Lower leg skin (tissue), 4 donors: ENCODE data around the gene GTSE1. TPM values are rescaled to one million over a fixed set of nuclear protein-coding genes. Genes with fewer than 3 reads are reported as not detected.

Experiments
- DNase-seq, 2 donors: peaks; one replicate each; pipeline ENCODE4 v3.0.0-alpha.2; 2019; ENCODE audit warnings: low spot score in 2 of 2
- H3K4me3 ChIP-seq: fragments of 200-600 bp; sonication (generic); 2 replicates; pipeline ENCODE4 v1.5.1; 2017; ENCODE audit warnings: mild to moderate bottlenecking, low read depth; ENCODE audit not compliant: poor library complexity, severe bottlenecking
- POLR2A ChIP-seq, 2 donors: fragments of 450-650 bp; IDR thresholded peaks; one replicate each; pipeline ENCODE4 v1.6.1; 2016 to 2017; ENCODE audit warnings: antibody characterized with exemption in 2 of 2, mild to moderate bottlenecking in 1 of 2, moderate library complexity in 1 of 2
- WGBS, 2 donors: methylation state at CpG; one replicate each; pipeline ENCODE4 v1.1.5; 2018; 5-methylcytosine and 5-hydroxymethylcytosine counted together
- intact Hi-C: fragments of 100-400 bp; cut with DNase I; formaldehyde crosslinking; loops from one replicate; pipeline ENCODE4 v1.15.0; 2023; ENCODE audit warnings: low total_unique reads
- total RNA-seq, 4 donors: library from RNA; depleted of rRNA; stranded (reverse); fragments of >200 nt; gene quantifications; one replicate each; pipeline ENCODE4 v1.1.0, GENCODE V29; 2016
- TF ChIP-seq, protein P1 (sequence below), 3 donors: fragments of 450-650 bp; IDR thresholded peaks; one replicate each; pipeline ENCODE4 v1.5.1; 2016; ENCODE audit warnings: antibody characterized with exemption in 3 of 3, mild to moderate bottlenecking in 3 of 3, moderate library complexity in 2 of 3

Gene GTSE1
- total RNA-seq, 4 donors from 2014 or later: 0.44 to 1.5 (median 0.91) TPM

DNA sequence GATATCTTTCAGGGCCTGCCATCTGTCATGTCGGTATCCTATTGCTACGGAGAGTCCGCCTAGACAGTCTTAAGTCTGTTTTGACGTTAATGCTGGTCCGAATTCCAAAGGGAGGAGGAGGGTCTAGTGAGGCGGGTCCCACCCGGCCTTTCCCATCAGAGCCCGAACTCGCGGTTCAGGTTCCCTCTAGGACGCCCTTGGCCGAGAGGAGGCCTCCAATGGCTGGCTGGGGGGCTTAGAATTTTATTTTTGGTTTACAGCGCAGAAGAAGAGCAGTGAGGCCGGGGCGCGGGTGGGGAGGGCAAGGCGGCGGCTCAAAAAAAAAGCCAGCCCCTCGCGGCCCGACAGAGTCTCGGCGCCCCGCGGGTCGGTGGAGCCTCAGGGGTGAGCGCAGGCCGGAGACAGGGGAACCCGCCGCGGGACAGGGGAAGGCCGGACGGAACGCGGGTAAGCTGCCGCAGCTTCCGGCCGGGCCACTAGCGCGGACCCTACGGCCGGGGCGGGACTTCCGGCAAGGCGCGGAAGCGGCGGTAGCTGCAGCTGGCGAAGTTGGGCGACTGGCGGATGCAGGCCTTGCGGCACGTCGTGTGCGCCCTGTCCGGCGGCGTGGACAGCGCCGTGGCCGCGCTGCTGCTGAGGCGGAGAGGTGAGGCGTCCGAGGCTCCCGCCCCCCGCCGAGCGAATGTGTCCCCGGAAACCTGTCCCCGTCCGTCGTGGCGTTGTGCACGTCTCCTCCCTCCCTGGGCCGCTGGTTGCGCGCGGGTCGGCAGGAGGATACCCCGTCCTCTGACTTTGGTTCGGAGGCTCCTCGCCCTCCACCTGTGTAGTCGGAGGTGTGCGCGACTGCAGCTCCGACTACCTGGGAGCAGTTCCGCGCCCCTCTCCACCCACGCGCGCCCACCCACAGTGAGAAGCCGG is 38.8 kb downstream of the GTSE1 start, which contains the start of gene TRMU:
TSS of gene TRMU (plus strand) at position 514 of the 918 bp plus-strand sequence. CDS start at position 565, 51 bp downstream.
- TF ChIP-seq POLR2A (IDR thresholded peaks at IDR 0.05): no peak
- TF ChIP-seq, protein P1, sequence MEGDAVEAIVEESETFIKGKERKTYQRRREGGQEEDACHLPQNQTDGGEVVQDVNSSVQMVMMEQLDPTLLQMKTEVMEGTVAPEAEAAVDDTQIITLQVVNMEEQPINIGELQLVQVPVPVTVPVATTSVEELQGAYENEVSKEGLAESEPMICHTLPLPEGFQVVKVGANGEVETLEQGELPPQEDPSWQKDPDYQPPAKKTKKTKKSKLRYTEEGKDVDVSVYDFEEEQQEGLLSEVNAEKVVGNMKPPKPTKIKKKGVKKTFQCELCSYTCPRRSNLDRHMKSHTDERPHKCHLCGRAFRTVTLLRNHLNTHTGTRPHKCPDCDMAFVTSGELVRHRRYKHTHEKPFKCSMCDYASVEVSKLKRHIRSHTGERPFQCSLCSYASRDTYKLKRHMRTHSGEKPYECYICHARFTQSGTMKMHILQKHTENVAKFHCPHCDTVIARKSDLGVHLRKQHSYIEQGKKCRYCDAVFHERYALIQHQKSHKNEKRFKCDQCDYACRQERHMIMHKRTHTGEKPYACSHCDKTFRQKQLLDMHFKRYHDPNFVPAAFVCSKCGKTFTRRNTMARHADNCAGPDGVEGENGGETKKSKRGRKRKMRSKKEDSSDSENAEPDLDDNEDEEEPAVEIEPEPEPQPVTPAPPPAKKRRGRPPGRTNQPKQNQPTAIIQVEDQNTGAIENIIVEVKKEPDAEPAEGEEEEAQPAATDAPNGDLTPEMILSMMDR (IDR thresholded peaks at IDR 0.05): no peak
- peak; percentile 59 to 96 for DNase-seq
- intact Hi-C loops: no loop called here
- 1 to 2% methylated on average over 37 to 56 of the region's 93 CpGs for WGBS, 2 donors
- peak within 1 kb of the TSS; percentile 87 for H3K4me3 ChIP-seq

DNA sequence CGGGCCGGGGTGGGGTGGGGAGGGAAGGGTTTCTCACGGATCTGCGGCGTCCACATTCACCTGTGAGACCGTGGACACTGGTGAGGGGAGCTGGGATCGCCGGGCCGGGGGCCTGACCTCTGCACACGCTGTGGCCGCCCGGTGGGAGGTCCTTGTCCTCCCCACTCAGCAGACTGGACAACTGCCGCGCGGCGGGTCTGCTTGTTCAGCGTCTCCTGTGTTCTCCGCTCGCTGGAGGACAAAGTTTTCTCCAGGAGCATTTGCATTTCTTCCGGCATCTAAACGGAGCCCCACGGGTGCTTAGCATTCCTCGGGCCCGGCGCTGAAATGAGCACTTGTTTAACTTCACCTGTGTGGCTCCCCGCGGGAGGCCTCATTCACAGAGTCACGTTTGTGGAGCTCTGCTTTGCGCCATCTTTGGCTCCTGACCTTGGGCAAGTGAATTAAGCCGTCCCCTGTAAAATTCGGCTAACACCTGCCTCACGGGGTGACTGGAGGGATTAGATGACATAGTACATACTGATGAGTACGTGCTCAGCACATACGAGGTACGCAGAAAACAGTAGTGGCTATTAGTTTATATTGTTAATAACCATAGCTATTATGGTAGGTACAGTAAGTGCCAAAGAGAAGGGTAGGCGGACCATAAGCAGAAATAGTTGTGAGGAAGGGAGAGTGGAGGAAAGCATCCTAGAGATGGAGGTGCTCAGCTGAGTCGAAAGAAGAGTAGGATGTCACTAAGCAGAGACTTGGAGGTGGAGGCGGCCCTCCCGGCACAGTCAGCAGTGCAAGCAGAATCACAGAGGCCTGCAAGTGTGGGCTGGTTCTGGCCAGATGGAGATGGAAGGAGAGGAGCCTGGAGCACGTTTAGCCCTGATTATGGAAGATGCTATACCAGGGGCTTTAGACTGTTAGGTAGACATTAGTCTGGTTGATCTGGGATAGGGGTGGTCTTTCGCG is 39.7 kb downstream of the GTSE1 start:
- DNase-seq: no peak
- intact Hi-C loops: no loop called here
- peak overlapping the region; percentile 87 for H3K4me3 ChIP-seq
- 6 to 17% methylated on average over 26 to 40 of the region's 42 CpGs for WGBS, 2 donors
- TF ChIP-seq, protein P1 (IDR thresholded peaks at IDR 0.05): no peak

DNA sequence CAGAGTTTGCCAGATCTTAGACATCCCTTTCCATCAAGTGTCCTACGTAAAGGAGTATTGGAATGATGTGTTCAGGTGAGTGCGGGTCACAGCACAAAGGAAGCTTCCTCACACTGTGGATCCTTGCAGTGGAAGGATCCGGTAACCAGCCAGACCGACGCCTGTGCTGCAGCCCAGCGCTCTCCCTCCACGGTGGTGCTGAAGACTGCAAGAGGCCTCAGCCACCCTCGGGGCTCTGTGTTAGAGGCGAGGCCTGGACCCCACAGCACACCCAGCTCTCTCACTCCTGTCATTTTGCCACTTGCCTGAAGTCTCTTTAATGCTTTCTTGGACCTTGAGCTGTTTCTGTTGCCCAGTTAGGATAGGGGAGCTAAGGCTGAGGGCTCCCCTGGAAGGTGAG is 41.2 kb downstream of the GTSE1 start:
- no peak for DNase-seq
- TF ChIP-seq, protein P1 (IDR thresholded peaks at IDR 0.05): no peak
- no peak for TF ChIP-seq POLR2A (IDR thresholded peaks at IDR 0.05)
- intact Hi-C loops: no loop called here
- 80 to 88% methylated on average over 9 of the region's 9 CpGs for WGBS, 2 donors
- H3K4me3 ChIP-seq: no peak overlapping the region

DNA sequence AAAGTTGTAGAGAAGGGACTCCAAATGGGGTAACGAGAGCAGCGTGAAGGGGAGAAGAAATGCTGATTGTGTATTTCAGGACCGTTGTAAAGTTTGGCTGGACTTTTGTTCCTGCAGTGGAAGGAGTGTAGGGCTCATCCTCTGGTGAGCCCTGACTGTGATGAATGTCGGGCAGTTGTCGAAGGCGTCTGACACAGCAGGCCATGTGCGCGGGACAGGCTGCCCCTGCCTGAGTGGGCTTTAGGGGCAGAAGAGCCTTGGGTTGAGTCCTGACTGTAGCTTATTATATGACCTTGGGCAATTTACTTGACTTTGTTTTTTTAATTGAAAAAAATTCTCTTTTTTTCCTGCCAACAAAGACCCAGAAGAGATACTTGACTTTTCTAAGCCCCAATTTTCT is 42.0 kb downstream of the GTSE1 start:
- 91% methylated on average over 8 of the region's 8 CpGs for WGBS, 2 donors
- intact Hi-C loops: no loop called here
- DNase-seq: no peak
- H3K4me3 ChIP-seq: no peak overlapping the region
- TF ChIP-seq, protein P1 (IDR thresholded peaks at IDR 0.05): no peak
- no peak for TF ChIP-seq POLR2A (IDR thresholded peaks at IDR 0.05)

DNA sequence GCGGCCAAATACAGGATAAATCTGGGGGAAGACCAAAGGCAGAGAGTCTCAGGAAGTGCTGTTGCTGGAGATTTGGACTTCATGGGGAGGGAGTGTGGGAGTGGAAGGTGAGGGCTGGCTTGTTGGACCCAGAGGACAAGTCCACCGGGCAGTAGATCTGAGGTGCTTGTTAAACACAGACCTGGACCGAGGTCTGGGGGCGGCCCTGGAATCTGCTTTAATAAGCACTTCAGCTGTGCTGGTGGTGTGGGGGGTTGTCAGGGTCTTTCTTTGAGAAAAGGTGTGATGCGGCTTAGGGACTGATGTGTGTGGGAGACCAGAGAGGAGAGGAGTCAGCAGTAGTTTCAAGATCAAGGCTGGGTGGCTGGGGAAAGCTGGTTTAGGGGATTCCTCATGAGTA is 43.3 kb downstream of the GTSE1 start:
- intact Hi-C loops: no loop called here
- DNase-seq: no peak
- TF ChIP-seq POLR2A (IDR thresholded peaks at IDR 0.05): no peak
- TF ChIP-seq, protein P1 (IDR thresholded peaks at IDR 0.05): no peak
- H3K4me3 ChIP-seq: no peak overlapping the region
- WGBS, 2 donors: 94 to 97% methylated on average over 5 of the region's 5 CpGs
